NCI-H226 (cell line): ENCODE measurements around the gene RPUSD1.
"Not testable (repeated sequence)": the region's sequence is repeated elsewhere in the genome, so short reads cannot be mapped to it uniquely, and the experiment has no call there.

ENCODE experiments used
- DNase-seq: peaks from one replicate; pipeline ENCODE4 v3.0.0-alpha.2; 2015

The RPUSD1 gene

GRCh38 chr16:787978-788398, at the start of gene RPUSD1:
RPUSD1 (minus strand) TSS chr16:788381; CDS start chr16:787737, 644 bp downstream.
- no peak for DNase-seq

- DNase-seq, result not testable (repeated sequence)
Measured at GRCh38 chr16:836822-837221, 48.6 kb upstream of the RPUSD1 start.

- DNase-seq, result no peak
Measured at GRCh38 chr16:836221-836620, 48.0 kb upstream of the RPUSD1 start.

GRCh38 chr16:835373-835772, 47.2 kb upstream of the RPUSD1 start:
- DNase-seq, result no peak

- no peak for DNase-seq
Measured at GRCh38 chr16:833411-833810, 45.2 kb upstream of the RPUSD1 start.

- no peak for DNase-seq
Measured at GRCh38 chr16:832652-833336, 44.6 kb upstream of the RPUSD1 start.

GRCh38 chr16:831571-832413, 43.6 kb upstream of the RPUSD1 start:
- no peak for DNase-seq

- DNase-seq, result no peak
Measured at GRCh38 chr16:830871-831570, 42.8 kb upstream of the RPUSD1 start.

GRCh38 chr16:830107-830870, 42.1 kb upstream of the RPUSD1 start:
- no peak for DNase-seq

- no peak for DNase-seq
Measured at GRCh38 chr16:828891-829290, 40.7 kb upstream of the RPUSD1 start.

- DNase-seq, result no peak
Measured at GRCh38 chr16:827513-827912, 39.3 kb upstream of the RPUSD1 start.

GRCh38 chr16:825341-826061, 37.3 kb upstream of the RPUSD1 start:
- DNase-seq, result no peak

GRCh38 chr16:824601-825000, 36.4 kb upstream of the RPUSD1 start:
- DNase-seq, result no peak

- no peak for DNase-seq
Measured at GRCh38 chr16:824194-824593, 36.0 kb upstream of the RPUSD1 start.

- DNase-seq, result no peak
Measured at GRCh38 chr16:822909-823297, 34.7 kb upstream of the RPUSD1 start.

GRCh38 chr16:822174-822908, 34.2 kb upstream of the RPUSD1 start:
- no peak for DNase-seq

GRCh38 chr16:821751-822150, 33.6 kb upstream of the RPUSD1 start:
- DNase-seq, result no peak

GRCh38 chr16:820748-821147, 32.6 kb upstream of the RPUSD1 start:
- DNase-seq, result no peak

GRCh38 chr16:820044-820408, 31.8 kb upstream of the RPUSD1 start:
- DNase-seq, result not testable (repeated sequence)

GRCh38 chr16:819336-820043, 31.3 kb upstream of the RPUSD1 start:
- DNase-seq, result no peak

GRCh38 chr16:818592-818991, 30.4 kb upstream of the RPUSD1 start:
- no peak for DNase-seq
